HG03175 (cell line): Measurements from ENCODE around the gene FBXW8.

Source experiments
- ATAC-seq: cut with Tn5 transposase; IDR thresholded peaks from one replicate; pipeline ENCODE4 v1.9.1; 2021; ENCODE audit warnings: mild to moderate bottlenecking, moderate library complexity; ENCODE audit not compliant: unreplicated experiment

Gene FBXW8

DNA sequence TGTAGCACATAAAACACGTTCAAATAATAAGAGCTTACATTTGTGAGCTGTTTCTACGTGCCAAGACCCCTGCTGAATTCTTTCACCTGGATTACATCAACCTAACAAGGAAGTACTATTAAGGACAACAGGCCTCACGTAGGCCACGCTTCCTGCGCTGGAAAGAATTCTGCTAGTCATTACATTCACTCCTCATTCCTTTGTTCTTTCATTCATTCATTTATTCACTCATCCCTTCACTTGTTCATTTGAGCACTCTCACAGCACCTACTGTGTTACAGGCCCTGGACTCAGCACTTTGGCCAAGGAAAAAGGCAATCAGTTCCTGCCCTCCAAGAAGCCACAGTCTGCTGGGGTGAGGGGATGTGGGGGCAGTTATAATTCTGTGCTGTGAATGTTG, 160.3 kb downstream of the FBXW8 start:
- ATAC-seq = no peak

DNA sequence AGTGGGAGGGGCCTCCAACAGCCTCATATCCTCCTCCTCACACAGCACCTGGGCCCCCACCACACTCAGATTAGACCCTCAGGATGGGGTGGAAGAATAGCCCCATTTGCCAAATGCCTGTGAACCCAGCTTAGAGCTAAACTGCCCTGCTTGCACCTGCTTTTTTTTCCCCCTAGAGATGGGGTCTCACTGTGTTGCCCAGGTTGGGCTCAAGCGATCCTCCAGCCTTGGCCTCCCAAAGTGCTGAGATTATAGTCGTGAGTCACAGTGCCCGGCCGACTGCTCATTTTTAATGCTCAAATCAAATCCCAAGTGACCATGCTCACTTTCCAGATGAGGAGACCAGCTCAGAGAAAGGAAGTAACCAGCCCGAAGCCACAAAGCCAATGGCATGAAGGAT, 161.4 kb downstream of the FBXW8 start:
- ATAC-seq = no peak

DNA sequence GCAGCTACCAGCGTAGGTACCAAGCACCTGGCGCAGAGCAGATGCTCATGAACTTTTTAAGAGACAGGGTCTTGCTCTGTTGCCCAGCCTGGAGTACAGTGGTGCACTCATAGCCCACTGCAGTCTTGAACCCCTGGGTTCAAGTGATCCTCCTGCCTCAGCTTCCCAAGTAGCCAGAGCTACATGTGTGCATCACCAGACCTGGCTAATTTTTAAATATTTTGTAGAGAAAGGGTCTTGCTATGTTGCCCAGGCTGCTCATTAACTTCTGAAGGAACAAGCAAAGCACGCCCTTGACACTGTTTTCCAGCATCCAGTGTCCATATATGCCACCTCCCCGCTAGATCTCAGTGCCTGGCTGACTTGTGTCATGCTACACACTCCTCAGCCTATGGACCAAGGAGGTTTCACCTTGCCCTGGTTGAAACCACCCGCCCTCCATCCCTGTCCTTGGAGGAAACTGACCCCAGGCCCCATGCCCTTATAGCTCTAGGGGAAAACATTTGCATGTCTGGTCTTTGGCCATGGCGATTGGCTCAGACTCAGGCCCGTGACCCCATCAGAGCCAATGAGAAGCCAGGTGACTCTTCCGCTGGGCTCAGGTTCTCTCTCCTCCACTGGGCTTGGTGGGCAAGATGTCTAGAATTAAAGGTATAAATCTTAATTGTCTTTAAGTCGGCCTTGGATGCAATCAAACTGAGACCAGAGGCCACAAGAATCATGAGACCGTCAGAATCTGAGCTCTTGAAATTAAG, 162.2 kb downstream of the FBXW8 start:
- ATAC-seq = no peak

DNA sequence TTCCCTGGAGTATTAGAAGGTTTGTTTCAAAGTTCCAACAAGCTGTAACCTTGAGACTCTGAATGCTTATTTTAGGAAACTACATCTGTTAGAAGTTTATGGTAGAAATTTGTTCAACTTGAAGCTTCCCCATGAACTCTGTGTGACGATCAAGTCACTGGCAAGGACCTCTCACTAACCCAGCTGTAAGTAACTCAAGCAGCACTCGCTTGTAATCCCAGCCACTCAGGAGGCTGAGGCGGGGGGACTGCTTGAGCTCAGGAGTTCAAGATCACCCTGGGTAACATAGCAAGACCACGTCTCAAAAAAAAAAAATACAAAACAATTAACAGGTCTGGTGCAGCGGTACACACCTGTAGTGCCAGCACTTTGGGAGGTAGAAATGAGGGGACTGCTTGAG, 162.9 kb downstream of the FBXW8 start:
- no peak for ATAC-seq

DNA sequence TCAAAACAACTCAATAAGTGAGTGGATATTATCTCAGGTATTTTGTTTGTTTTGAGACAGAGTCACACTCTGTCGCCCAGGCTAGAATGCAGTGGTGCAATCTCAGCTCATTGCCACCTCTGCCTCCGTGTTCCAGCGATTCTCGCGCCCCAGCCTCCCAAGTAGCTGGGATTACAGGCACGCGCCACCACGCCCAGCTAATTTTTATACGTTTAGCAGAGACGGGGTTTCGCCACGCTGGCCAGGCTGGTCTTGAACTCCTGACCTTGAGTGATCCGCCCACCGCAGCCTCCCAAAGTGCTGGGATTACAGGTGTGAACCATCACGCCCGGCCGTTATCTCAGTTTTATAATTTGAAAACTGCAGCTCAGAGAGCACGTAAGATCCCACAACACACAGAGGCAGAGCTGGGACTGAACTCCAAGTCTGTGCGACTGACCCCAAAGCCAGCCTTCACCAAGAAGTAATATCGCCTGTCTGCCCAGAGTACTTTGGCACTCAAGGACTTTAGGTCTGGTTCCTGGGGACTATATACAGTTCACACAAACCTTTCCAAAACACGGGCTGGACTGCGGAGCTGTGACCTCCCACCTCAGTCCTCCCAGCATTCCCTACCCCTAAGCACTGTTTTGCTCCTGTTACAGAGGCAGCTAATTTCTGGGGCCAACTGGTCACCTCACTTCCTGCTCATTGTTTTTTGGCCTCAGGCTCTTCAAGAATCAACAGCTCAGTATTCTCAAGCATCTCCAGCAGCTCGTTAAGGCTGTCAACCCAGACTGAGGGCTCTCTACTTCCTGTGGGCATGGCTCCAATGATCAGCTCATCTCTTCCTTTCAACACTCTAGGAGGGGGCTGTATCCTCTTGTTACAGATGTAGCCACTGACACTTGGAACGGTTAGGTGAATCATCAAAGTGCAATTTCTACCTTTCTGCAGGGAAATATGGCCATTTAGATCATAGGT, 165.9 kb downstream of the FBXW8 start:
- no peak for ATAC-seq

DNA sequence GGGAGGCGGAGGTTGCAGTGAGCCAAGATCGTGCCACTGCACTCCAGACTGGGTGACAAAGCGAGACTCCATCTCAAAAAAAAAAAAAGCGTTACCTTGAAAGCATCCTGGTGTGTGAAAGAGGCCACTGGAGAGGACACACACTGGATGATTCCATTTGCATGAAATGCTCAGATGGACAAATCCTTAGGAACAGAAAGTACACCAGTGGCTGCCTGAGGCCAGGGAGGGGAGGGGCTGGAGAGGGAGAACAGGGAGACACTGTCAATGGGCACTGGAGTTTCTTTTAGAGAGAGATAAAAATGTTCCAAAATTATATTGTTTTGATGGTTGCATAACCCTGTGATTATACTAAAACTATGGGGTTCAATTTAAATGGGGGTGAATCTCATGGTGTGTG, 168.7 kb downstream of the FBXW8 start:
- ATAC-seq = no peak

DNA sequence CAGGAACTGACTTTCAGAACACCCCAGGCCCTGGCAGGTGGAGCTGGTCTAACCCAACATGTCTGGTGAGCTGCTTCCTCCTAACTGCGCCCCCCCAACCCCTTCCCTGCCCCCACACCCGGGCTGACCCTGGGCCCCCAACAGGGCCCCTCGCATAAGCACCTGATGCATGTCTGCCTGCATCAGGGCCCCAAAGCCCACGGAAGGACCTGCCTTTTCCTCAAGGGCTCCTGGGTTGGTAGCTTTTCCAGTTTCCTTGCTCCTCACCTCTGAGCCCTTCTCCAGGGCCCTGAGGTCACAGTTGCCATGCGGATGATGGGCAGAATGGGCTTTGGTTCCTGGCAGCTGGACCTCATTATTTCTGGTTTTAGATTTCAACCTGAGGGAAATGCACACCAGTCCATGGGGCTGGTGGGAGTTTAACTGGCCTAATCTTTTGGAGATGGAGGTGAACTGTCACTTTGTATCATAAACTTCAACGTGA, 170.0 kb downstream of the FBXW8 start:
- no peak for ATAC-seq
